ENCODE data around the gene CDK3. TPM values are rescaled to one million over a fixed set of nuclear protein-coding genes. Genes with fewer than 3 reads are reported as not detected.

CDK3 gene
- total RNA-seq, 1 donor from 2014 or later: 0.17 TPM

- TF ChIP-seq CTCF (conservative IDR thresholded peaks at IDR 0.05; ENCODE audit: low read depth, low read length): peak; percentile 46
- DNase-seq (ENCODE audit: low read depth): no peak
- H3K4me3 ChIP-seq (ENCODE audit: low read depth, low read length): no peak overlapping the region
Measured at GRCh38 chr17:76032073-76032779, 31.6 kb downstream of the CDK3 start.

- no peak for DNase-seq (ENCODE audit: low read depth)
- TF ChIP-seq CTCF (conservative IDR thresholded peaks at IDR 0.05; ENCODE audit: low read depth, low read length): no peak
- no peak overlapping the region for H3K4me3 ChIP-seq (ENCODE audit: low read depth, low read length)
Measured at GRCh38 chr17:76032780-76033108, 32.1 kb downstream of the CDK3 start.

- TF ChIP-seq CTCF (conservative IDR thresholded peaks at IDR 0.05; ENCODE audit: low read depth, low read length): no peak
- DNase-seq (ENCODE audit: low read depth): no peak
- H3K4me3 ChIP-seq (ENCODE audit: low read depth, low read length): no peak overlapping the region
Measured at GRCh38 chr17:76033139-76033538, 32.5 kb downstream of the CDK3 start.

- DNase-seq (ENCODE audit: low read depth): no peak
- no peak overlapping the region for H3K4me3 ChIP-seq (ENCODE audit: low read depth, low read length)
- no peak for TF ChIP-seq CTCF (conservative IDR thresholded peaks at IDR 0.05; ENCODE audit: low read depth, low read length)
Measured at GRCh38 chr17:76034428-76035350, 34.0 kb downstream of the CDK3 start.

- no peak for DNase-seq (ENCODE audit: low read depth)
- no peak overlapping the region for H3K4me3 ChIP-seq (ENCODE audit: low read depth, low read length)
- no peak for TF ChIP-seq CTCF (conservative IDR thresholded peaks at IDR 0.05; ENCODE audit: low read depth, low read length)
Measured at GRCh38 chr17:76036497-76037261, 36.0 kb downstream of the CDK3 start.

GRCh38 chr17:76038050-76038449, 37.4 kb downstream of the CDK3 start:
- no peak for TF ChIP-seq CTCF (conservative IDR thresholded peaks at IDR 0.05; ENCODE audit: low read depth, low read length)
- DNase-seq (ENCODE audit: low read depth): no peak
- no peak overlapping the region for H3K4me3 ChIP-seq (ENCODE audit: low read depth, low read length)
